ENCODE measurements around the gene CTNNAL1.
A peak's percentile ranks its signal among the peaks of the same experiment; 100 is the strongest.

The CTNNAL1 gene

GRCh38 chr9:109026306-109026705 is 13.0 kb upstream of the CTNNAL1 start:
- no peak for DNase-seq

GRCh38 chr9:109022873-109023272 is 9.6 kb upstream of the CTNNAL1 start:
- no peak for DNase-seq

- DNase-seq, result no peak
These were observed 7.5 kb upstream of the CTNNAL1 start for GRCh38 chr9:109020581-109021511.

GRCh38 chr9:109020113-109020512 is 6.8 kb upstream of the CTNNAL1 start:
- DNase-seq, result no peak

- DNase-seq, result no peak
These were observed 6.1 kb upstream of the CTNNAL1 start for GRCh38 chr9:109019420-109019819.

DNA sequence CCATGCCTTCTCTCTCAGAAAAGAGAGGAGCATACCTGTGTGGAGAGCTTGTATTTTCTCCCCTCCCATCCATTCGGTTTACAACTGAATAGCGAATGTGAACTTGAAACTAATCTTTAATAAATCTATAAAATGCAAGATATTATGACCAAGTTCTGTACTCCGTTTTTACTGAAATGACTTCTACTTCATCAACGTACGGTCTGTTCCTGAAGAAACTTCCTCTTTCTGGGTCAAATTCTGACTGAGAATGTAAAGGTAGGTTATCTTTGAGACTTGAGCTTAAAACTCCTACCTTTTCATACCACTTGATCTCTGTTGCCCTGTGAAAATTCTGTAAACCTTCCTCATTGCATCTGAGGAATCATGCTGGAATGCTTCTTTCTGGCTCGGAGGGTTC is 4.2 kb upstream of the CTNNAL1 start:
- DNase-seq, result no peak

DNA sequence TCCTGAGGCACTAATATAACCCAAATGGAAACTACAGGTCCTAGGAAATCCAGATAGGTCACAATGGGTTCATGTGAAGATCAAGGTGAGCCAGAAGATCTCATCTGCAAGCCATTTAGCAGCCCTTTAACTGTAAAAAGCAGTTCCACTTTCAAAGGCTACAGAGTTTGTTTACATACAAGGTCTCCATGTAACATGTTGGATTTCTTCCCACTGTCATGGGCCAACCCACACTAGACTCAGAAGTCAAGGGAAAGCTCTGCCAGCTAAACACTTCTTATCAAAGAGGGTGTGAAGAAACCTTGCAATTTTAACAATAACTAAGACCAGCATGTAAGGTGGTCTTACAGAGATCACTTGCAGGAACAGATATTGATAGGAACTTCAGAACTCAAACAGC is 3.8 kb upstream of the CTNNAL1 start:
- no peak for DNase-seq

DNA sequence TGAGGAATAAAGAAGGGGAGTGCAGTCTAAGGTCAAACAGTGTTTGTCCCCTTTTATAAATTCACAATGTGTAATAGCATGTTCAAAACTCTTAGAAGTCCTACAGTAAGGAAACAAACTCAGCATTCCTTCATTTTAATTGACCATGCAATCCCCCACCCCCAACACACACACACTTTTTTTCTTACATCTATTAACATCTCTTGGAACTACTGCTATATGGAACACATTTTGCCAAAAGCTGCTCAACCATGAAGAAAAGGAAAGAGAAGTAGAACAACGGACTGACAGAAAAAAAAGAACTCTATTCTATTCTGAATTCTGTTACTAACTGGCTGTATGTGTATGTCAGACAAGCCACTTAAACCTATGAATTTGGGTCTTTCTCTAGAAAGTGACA is 2.8 kb upstream of the CTNNAL1 start:
- no peak for DNase-seq

GRCh38 chr9:109014608-109015280 is 1.4 kb upstream of the CTNNAL1 start:
- no peak for DNase-seq

- DNase-seq, result peak; percentile 76
These were observed 644 bp upstream of the CTNNAL1 start for GRCh38 chr9:109013679-109014607.

GRCh38 chr9:109012009-109012875 is 1.1 kb downstream of the CTNNAL1 start:
- peak; percentile 94 for DNase-seq

DNA sequence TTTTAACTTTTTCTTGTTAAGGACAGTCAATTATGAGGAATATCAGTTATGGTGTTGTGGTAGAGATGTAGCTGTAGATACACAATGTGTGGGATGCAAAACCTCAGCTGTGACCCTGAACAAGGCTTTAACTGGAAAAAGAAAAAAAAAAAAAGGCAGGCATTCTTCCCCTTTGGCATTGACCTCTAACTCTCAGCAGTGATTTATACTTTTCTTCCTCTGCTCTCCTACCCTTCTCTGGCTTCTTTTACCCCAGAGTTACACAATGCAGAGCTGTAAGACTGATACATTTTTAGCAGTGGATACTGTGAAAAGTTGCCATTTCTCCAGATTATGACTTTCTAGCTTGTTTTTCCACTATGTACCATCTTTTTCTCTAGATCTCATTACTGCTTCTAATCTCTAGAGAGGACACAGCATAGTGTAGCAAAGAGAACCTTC is 2.0 kb downstream of the CTNNAL1 start:
- no peak for DNase-seq

DNA sequence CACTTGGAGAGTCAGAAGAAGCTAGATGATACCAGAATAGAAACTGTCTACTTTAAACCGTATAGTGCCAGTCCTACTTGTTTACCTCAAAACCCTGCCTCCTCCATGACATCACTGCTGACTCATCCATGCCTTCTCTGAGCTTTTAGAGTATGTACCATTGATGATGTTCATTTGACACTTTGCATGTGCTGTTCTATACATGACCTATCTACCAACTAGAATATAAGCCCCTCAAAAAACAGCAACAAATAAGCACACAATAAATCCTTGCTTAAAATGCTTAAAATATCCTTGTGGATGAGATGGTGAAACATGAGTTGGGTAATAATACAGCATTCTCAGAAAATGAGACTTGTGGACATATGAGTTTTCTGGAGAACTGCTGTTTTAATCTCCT is 2.6 kb downstream of the CTNNAL1 start:
- peak; percentile 69 for DNase-seq

GRCh38 chr9:109005678-109006077 is 7.6 kb downstream of the CTNNAL1 start:
- DNase-seq, result no peak

DNA sequence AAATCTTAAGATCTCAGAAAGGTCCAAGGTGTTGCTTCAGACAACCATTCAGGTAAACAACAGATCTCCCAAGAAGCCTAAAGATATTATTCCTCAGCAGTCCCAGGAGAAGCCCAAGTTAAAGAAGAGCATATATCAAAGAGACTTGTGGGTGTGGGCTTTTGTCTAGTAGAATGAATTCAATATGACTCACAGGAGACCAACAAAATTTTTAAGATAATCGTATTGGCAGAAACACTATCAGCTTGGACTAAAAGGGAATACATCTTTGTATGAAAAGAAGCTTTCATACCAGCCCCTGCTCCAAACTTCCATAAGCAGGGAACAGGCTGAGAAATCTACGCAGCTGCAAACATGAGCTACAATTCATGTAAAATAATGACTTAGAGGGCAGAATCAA is 10.2 kb downstream of the CTNNAL1 start:
- no peak for DNase-seq

GRCh38 chr9:109002141-109002540 is 11.2 kb downstream of the CTNNAL1 start:
- no peak for DNase-seq

DNA sequence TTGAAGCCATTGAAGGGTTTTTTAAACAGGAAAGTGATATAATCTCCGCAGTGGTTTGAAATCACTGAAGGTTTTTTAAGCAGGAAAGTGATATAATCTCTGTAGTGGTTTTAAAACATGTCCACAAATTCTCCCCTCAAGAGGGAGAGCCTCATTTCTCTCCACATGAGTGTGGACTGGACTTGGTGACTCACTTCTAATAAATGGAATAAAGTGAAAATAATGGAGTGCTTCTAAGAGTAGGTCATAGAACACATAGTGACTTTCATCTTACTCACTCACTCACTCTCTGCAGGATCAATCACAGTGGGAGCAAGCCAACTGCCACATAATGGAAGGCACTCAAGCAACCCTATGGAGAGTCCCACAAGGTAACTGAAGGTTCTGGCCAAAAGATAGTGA is 12.0 kb downstream of the CTNNAL1 start:
- peak; percentile 88 for DNase-seq

- DNase-seq, result no peak
These were observed 16.2 kb downstream of the CTNNAL1 start for GRCh38 chr9:108997112-108997511.

DNA sequence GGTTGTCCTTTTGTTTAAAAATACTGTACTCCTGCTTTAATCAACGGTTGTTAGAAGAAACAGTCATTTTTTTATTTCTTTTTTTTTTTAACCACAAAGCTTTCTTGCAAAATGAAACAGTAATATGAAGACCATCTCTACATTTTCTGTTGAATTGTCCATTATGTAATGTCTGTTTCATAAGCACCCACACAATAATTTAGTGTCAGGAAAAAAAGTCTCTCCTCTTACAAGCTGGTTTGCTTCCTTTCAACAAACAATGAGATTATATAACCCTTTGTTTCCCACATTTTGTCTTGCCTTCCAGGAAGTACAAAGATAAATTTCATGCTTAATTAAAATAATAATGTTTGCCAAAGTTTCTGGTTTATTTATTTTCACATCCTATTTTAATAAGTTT is 16.7 kb downstream of the CTNNAL1 start:
- no peak for DNase-seq

GRCh38 chr9:108994695-108995094 is 18.6 kb downstream of the CTNNAL1 start:
- no peak for DNase-seq

DNA sequence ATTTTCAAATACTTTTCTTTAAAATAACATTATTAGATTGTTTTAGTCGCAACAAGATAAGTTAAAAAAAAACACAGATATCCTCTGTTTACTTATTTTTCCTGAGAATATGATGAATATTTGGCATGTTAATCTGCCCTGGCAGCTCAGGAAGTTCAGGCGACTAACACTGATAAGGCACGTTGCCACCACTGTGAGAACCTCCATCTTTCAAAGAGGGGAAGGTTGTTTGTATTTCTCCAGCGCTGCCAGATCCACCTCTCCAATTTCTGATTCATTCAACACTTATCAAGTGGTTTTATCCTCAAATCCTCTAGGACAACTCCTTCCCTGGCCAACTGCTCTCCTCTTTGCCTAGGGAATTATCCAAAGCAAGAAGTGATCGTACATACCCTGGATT is 21.8 kb downstream of the CTNNAL1 start:
- no peak for DNase-seq

DNA sequence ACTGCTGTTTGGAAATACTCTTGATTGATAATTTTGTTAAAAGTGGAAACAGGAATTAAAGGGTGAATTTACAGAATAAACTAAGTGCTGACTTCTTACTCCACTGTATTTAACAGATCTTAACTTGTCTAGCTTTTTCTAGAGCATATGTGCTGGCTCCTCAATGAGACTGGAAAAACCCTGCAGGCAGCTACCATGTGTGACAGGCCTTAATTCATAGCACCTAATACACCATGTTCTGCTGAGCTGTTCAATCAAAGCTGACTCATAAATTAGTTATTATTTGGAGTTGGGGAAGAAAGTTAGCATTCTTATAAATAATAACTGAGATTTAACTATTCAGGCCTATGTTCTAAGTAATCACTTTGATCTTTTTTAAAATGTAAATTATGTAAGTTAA is 29.4 kb downstream of the CTNNAL1 start:
- no peak for DNase-seq

Measured in fibroblast of skin of abdomen (primary cell).